Endothelial cell of umbilical vein (primary cell): ENCODE results near the gene BEAN1. TPM values are rescaled to one million over a fixed set of nuclear protein-coding genes. Genes with fewer than 3 reads are reported as not detected.

Experiments used
- BruUV-seq: library from RNA; stranded (reverse); fragments of 400-500 nt; replicated peaks from 2 replicates; lab custom pipeline; 2021; lab: Mats Ljungman, UMichigan
- CTCF ChIA-PET: fragments of 300-600, 350-600 bp; sonication (Branson Sonifier 250); formaldehyde crosslinking; loops from one replicate; lab custom pipeline; 2021; ENCODE audit warnings: antibody characterized with exemption, inconsistent platforms; lab: Charles Lee
- POLR2A ChIA-PET: fragments of 300-600, 350-600 bp; sonication (Branson Sonifier 250); formaldehyde crosslinking; loops from one replicate; lab custom pipeline; 2021; ENCODE audit warnings: antibody characterized with exemption, inconsistent platforms; lab: Charles Lee
- DNase-seq: peaks from one replicate; pipeline ENCODE4 v3.0.0-alpha.2; 2011; ENCODE audit warnings: low read depth, low spot score
- FAIRE-seq: peaks from 2 replicates; lab custom pipeline; 2011; peaks lifted over from hg19 to GRCh38; lab: Jason Lieb, UNC
- H2AFZ ChIP-seq: 2 replicates; pipeline ENCODE4 v1.6.0; 2012; ENCODE audit warnings: low read depth, low read length, control low read depth, inconsistent platforms
- H3K27ac ChIP-seq: 2 replicates; pipeline ENCODE4 v1.5.1; 2011; ENCODE audit warnings: low read depth, mild to moderate bottlenecking, control low read depth, low read length, moderate library complexity; ENCODE audit not compliant: insufficient read depth
- H3K27me3 ChIP-seq, 2 experiments: 2 replicates each; pipeline versions ENCODE4 v1.6.0 to v1.6.1; 2011; ENCODE audit warnings: low read length in 2 of 2, mixed read lengths in 1 of 2; ENCODE audit not compliant: control insufficient read depth in 2 of 2, insufficient read depth in 2 of 2
- H3K36me3 ChIP-seq, 2 experiments: 2 replicates in 1 of 2; 3 replicates in 1 of 2; pipeline ENCODE4 v1.5.1; 2011; ENCODE audit warnings: low read length in 2 of 2, mild to moderate bottlenecking in 1 of 2, moderate library complexity in 1 of 2; ENCODE audit not compliant: control insufficient read depth in 2 of 2, insufficient read depth in 2 of 2; ENCODE audit errors: extremely low read depth in 1 of 2
- H3K4me1 ChIP-seq: 3 replicates; pipeline ENCODE4 v1.5.1; 2011; ENCODE audit warnings: mild to moderate bottlenecking, low read length; ENCODE audit not compliant: control insufficient read depth, insufficient read depth; ENCODE audit errors: extremely low read depth
- H3K4me2 ChIP-seq: 2 replicates; pipeline ENCODE4 v1.6.1; 2011; ENCODE audit warnings: low read length, control low read depth, mixed read lengths; ENCODE audit not compliant: insufficient read depth
- H3K4me3 ChIP-seq, 3 experiments: fragments of 200-600 bp in 1 of 3; sonication (generic), shearing (Covaris generic) in 1 of 3; replicated peaks in 1 of 3; 2 replicates each; pipeline ENCODE4 v1.5.1; 2011 to 2016; ENCODE audit warnings: control low read depth in 3 of 3, low read length in 3 of 3, mild to moderate bottlenecking in 2 of 3, inconsistent platforms in 1 of 3, low read depth in 1 of 3, moderate library complexity in 1 of 3; ENCODE audit not compliant: insufficient read depth in 1 of 3
- H3K79me2 ChIP-seq: 2 replicates; pipeline ENCODE4 v1.6.0; 2012; ENCODE audit warnings: low read length, inconsistent platforms; ENCODE audit not compliant: control insufficient read depth, insufficient read depth
- H3K9ac ChIP-seq: replicated peaks from 2 replicates; pipeline ENCODE3; 2011; ENCODE audit warnings: low read length, control low read depth; ENCODE audit not compliant: insufficient read depth; ENCODE audit errors: extremely low read depth
- H3K9me1 ChIP-seq: replicated peaks from 3 replicates; pipeline ENCODE4 v1.6.0; 2011; ENCODE audit warnings: mild to moderate bottlenecking, low read length; ENCODE audit not compliant: control insufficient read depth, insufficient read depth; ENCODE audit errors: extremely low read depth
- H3K9me3 ChIP-seq: replicated peaks from 2 replicates; pipeline ENCODE4 v1.5.1; 2012; ENCODE audit warnings: low read length, inconsistent platforms; ENCODE audit not compliant: control insufficient read depth, insufficient read depth
- H4K20me1 ChIP-seq: replicated peaks from 2 replicates; pipeline ENCODE3; 2011; ENCODE audit warnings: mild to moderate bottlenecking, low read length; ENCODE audit not compliant: control insufficient read depth, insufficient read depth; ENCODE audit errors: extremely low read depth
- CTCF ChIP-seq, 2 donors: IDR thresholded peaks; 1 replicate in 1 of 2; 2 replicates in 1 of 2; pipeline ENCODE4 v1.5.1; 2011; ENCODE audit warnings: low read length in 2 of 2, mild to moderate bottlenecking in 2 of 2, moderate library complexity in 2 of 2, control low read depth in 1 of 2, inconsistent platforms in 1 of 2, low read depth in 1 of 2; ENCODE audit not compliant: insufficient read depth in 1 of 2; ENCODE audit errors: extremely low read depth in 1 of 2
- EZH2 ChIP-seq: IDR thresholded peaks from 2 replicates; pipeline ENCODE4 v1.6.1; 2012; ENCODE audit warnings: borderline replicate concordance, low read depth, mild to moderate bottlenecking, moderate library complexity, low read length, inconsistent platforms; ENCODE audit not compliant: severe bottlenecking
- FOS ChIP-seq: IDR thresholded peaks from 2 replicates; pipeline ENCODE4 v1.6.1; 2011; ENCODE audit warnings: mild to moderate bottlenecking, low read length, moderate library complexity, borderline replicate concordance; ENCODE audit not compliant: insufficient read depth
- GATA2 ChIP-seq: IDR thresholded peaks from 2 replicates; pipeline ENCODE4 v1.7.0; 2011; ENCODE audit warnings: low read depth, mild to moderate bottlenecking, moderate library complexity, mixed read lengths, low read length; ENCODE audit not compliant: insufficient read length, insufficient read depth
- JUN ChIP-seq: IDR thresholded peaks from 2 replicates; pipeline ENCODE4 v1.6.1; 2011; ENCODE audit warnings: borderline replicate concordance, low read depth; ENCODE audit not compliant: insufficient read length, insufficient read depth
- MAX ChIP-seq: IDR thresholded peaks from 2 replicates; pipeline ENCODE4 v1.6.1; 2011; ENCODE audit not compliant: insufficient read depth, insufficient read length
- MYC ChIP-seq: IDR thresholded peaks from one replicate; pipeline ENCODE4 v1.6.1; 2011; ENCODE audit warnings: mild to moderate bottlenecking, low read depth, low read length
- POLR2A ChIP-seq: IDR thresholded peaks from 2 replicates; pipeline ENCODE4 v1.6.1; 2012; ENCODE audit warnings: low read depth, mild to moderate bottlenecking, control low read depth, low read length
- POLR2AphosphoS5 ChIP-seq: IDR thresholded peaks from 2 replicates; pipeline ENCODE4 v1.6.1; 2012; ENCODE audit warnings: low read depth, mild to moderate bottlenecking, control low read depth, low read length, moderate library complexity; ENCODE audit not compliant: insufficient read depth
- dilution Hi-C: fragments of 300-500 bp; cut with MboI; formaldehyde crosslinking; loops from one replicate; pipeline ENCODE4 v1.15.0; 2019; ENCODE audit warnings: low sequenced_read_pairs; ENCODE audit not compliant: extremely low pct_ligation_motif_present
- intact Hi-C: fragments of 100-400 bp; cut with micrococcal nuclease; formaldehyde crosslinking; loops from one replicate; pipeline ENCODE4 v1.10.0; 2022
- polyA plus RNA-seq, 4 experiments: library from polyadenylated mRNA; depleted of rRNA in 3 of 4; stranded (reverse) in 3 of 4; unstranded in 1 of 4; fragments of >200 nt; gene quantifications; 2 replicates each; pipeline versions ENCODE4 v1.2.1 to v1.2.3, GENCODE V29; 2011 to 2012; ENCODE audit warnings: missing spikeins in 1 of 4
- total RNA-seq: library from RNA; stranded (reverse); gene quantifications from 2 replicates; pipeline ENCODE4 v1.2.3, GENCODE V29; 2021

Gene BEAN1
- total and polyA plus RNA-seq, 2 donors (not counting 3 experiments of a cell fraction or from before 2014, with no cell fraction given): not detected

- TF ChIP-seq POLR2A: no peak
- TF ChIP-seq MYC: no peak
- TF ChIP-seq POLR2AphosphoS5: no peak
- TF ChIP-seq GATA2: no peak
- TF ChIP-seq JUN: no peak
- no peak for TF ChIP-seq CTCF (IDR thresholded peaks at IDR 0.05; ENCODE audit: extremely low read depth in 1 of 2, insufficient read depth in 1 of 2, low read depth in 1 of 2, low read length in 2 of 2)
- no peak for TF ChIP-seq EZH2
- TF ChIP-seq FOS: no peak
- no peak for TF ChIP-seq MAX
- no peak overlapping the region for H3K4me3 ChIP-seq
- H3K9me3 ChIP-seq: no peaks in the 10 kb centered on the region
- no peak for FAIRE-seq
- no peaks in the 10 kb centered on the region for H4K20me1 ChIP-seq
- no peaks in the 10 kb centered on the region for H3K36me3 ChIP-seq
- CTCF ChIA-PET: interaction anchor here (0.9 to 3.0 kb wide), 7 partner anchors 12 to 137 kb away, joined by 3 to 8 read pairs (median 3); no protein-coding TSS in a partner anchor
- no peak overlapping the region for H3K4me2 ChIP-seq
- no peaks in the 10 kb centered on the region for H3K9me1 ChIP-seq
- H3K79me2 ChIP-seq: no peaks in the 10 kb centered on the region
- BruUV-seq: no TSS peak
- dilution Hi-C loops (no loop called here), intact Hi-C loops (no loop called here)
- peaks cover 5% of the 10 kb centered on the region for H3K4me1 ChIP-seq
- no peak for DNase-seq
- H3K9ac ChIP-seq: no peak overlapping the region
- no peak overlapping the region for H3K27ac ChIP-seq
- H2AFZ ChIP-seq: no peak overlapping the region
- peaks cover 0 to 10% of the 10 kb centered on the region in 2 experiments for H3K27me3 ChIP-seq
- POLR2A ChIA-PET: no interaction called here
Measured at GRCh38 chr16:66471716-66472393, 44.8 kb downstream of the BEAN1 start.
